Sciatic nerve (tissue), 2 donors: Measurements from ENCODE around the gene EPHA1. TPM values are rescaled to one million over a fixed set of nuclear protein-coding genes. Genes with fewer than 3 reads are reported as not detected.
A peak's percentile ranks its signal among the peaks of the same experiment; 100 is the strongest.

Source experiments
- ATAC-seq: fragments of 200-7000 bp; cut with Tn5 transposase; one replicate; pipeline ENCODE4 v1.9.1; 2020; ENCODE audit warnings: mild to moderate bottlenecking, moderate library complexity
- DNase-seq: peaks from one replicate; pipeline ENCODE4 v3.0.0-alpha.2; 2020; ENCODE audit warnings: low spot score
- intact Hi-C: fragments of 100-400 bp; cut with DNase I; formaldehyde crosslinking; loops from one replicate; pipeline ENCODE4 v1.14.2; 2022
- total RNA-seq: library from RNA; stranded (reverse); fragmentation: NEBNext Ultra II Directional; extraction: Animal tissue kit (Norgen Biotek cat#: 25700); gene quantifications from one replicate; pipeline ENCODE4 v1.2.1, GENCODE V29; 2021
- donor health status: DM: no; HTN: no; CAD: no.
- donor health status: DM: no; HTN: no; CAD: no.

Gene EPHA1
- total RNA-seq, 1 donor from 2014 or later, result 0.22 TPM

DNA sequence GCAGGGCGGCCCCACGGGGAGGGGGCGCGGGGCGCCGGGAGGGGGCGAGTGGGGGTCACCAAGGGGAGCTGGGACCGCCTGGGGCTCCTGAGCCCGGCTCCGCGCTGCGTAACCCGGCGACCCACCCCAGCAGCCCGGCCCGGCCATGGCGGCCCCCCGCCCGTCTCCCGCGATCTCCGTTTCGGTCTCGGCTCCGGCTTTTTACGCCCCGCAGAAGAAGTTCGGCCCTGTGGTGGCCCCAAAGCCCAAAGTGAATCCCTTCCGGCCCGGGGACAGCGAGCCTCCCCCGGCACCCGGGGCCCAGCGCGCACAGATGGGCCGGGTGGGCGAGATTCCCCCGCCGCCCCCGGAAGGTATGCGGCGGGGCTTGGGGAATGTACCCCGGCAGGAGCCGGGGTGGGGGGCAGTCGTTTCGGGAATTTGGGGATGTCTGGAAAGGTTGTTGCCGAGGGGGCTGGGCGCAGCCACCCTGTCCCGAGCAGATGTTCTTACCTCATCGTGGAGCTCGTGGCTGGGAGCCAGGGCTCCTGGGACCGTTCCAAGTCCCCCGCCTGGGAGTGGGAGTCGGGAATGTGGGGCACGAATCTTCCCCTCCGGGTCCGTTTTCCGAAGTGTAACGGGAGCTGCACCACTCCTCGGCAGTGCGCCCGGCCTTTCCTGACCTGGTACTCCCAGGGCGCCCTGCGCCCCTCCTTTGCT lies 27.1 kb downstream of the EPHA1 start:
- DNase-seq (peak; percentile 89), ATAC-seq (peak; percentile 8)
- intact Hi-C loops, result no loop called here

DNA sequence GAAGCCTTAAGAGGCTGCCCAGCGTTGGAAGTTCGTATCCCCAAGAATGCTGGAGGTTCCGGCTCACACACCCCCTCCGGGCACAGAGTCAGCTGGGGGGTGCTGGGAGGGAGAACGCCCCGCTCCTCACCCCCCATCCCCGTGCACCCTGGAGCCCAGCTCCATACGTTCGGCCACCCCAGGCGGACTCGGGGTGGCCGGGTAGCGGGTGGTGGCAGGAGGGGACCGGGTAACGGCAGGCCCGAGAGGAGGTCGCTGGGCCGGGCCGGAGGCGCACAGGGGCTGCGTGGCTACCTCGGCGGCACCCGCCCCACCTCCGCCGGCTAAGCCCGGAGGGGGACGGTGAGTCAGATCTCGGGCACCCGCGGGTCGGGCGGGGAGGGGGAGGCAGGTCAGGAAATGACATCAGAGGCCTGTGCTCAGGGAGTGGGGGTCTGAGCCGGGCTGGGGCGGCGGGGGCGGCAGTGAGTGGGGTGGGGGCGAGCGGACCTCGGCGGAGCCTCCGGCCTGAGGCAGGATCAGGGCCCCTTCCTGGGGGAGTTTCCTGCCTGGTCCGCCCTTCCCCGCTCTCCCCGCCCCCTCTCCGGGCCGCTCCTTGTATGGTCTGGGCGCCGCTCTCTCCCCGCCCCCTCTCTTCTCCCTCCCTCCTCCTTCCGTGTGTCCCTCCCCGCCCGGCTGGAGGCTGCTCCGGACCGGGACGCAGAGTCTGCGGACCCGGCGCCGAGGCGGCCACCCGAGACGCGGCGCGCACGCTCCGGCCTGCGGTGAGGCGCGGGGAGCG lies 27.8 kb downstream of the EPHA1 start, which contains the start of gene ZYX:
Gene ZYX, plus strand, starts transcription at position 700 of the 781 bp plus-strand sequence. CDS start 227 bp downstream, outside the sequence.
- peak; percentile 93 for ATAC-seq
- intact Hi-C loops, result no loop called here
- DNase-seq, result peak; percentile 98

DNA sequence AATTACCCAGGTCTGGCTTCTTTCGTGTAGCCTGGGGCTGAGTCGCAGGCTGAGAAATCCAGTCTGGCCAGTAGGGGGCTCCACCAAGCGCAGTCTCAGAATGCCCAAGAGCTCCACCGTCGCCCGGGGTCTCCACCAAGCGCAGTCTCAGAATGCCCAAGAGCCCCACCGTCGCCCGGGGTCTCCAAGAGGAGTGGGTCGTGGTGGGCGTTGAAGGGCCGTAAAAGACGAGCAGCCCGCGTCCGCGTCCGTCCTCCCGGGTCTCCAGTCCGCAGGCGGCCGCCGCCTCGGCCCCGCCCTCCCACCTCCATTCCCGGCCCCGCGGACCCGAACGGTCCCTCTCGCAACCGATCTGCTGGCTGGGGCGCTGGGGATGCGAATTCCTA lies 28.4 kb downstream of the EPHA1 start:
- intact Hi-C loops, result no loop called here
- ATAC-seq (peak; percentile 80), DNase-seq (peak; percentile 95)

DNA sequence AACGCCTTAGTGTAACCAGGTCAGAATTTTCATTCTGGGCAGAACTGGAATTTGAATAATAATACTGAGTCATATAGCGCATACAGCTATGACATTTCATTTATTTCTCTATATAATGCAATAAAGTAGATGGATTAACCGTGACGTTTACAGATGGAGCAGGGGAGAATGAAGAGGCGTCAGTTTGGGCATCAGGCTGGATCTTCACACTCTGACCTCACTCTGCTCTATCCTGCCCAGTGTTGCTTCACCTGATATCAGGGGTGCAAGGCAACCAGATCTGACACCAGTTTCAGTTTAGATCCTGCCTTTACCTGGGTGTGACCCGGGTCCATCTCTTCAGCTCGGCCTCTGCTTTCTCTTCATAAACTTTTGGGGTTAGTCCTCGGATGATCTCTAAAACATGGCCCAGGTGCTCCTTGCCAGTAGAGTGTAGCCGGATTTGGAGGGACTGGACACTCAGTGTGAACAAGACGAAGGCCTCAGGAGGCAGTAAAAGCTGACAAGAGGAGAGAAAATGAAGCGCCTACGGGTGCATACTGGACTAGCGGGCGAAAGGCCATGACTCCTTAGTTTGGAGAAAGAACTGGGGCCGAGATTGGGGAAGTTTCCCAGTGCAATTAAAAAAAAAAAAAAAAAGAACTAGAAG lies 28.9 kb downstream of the EPHA1 start:
- peak; percentile 1 for ATAC-seq
- intact Hi-C loops, result no loop called here
- DNase-seq, result no peak

DNA sequence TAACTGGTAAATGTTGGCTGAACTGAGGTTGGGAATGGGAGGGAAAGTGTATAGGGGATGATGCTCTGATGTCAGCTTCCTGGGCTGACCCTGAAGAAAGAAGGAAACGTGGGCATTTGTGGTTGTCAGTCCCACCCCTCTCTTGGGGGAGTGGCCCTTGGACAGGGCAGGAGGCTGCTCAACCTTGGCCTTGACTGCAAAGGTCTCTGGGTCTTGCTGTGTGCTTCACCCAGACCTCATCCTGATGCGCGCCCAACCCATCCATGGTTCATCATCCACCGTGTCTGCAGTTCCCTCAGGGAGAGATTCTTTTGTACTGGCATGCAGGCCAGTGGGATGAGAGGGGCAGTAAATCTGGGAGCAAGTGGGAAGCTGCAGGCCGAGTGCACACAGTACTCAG lies 32.3 kb downstream of the EPHA1 start:
- intact Hi-C loops, result no loop called here
- ATAC-seq, result no peak
- DNase-seq, result no peak

DNA sequence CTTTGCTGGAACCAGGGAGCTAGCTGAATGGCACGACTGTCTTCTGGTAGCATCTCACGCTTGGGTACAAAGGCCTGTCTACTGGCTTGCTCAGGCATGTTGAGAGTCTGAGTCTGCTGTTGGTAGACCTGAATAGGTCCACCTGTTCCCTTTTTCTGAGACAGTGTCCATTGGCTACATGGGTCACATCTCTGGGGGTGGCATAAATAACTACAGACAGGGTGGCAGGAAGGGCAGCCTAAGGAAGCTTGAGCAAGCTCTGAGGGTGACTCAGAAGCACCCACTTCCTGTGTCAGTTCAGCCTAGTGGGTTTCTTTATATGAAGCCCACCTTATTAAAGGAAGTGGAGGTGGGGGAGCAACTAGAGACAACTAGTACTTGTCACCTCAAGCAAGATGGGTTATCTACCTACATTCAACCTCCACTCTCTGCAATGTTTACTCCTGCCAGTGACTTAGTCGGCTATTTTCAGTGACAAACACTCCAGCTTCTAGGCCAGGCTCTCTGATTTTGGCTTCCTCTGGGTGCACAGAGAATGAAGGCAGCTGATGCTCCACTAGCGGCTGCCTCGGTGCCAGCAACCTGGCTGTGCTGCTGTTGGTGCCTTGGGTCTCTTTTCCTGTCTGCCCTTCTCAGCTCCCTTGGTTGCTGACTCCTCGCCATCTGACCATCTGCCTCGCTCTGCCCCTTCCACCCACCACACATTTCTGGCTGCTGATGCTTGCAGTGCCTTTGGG lies 33.2 kb downstream of the EPHA1 start:
- intact Hi-C loops, result no loop called here
- ATAC-seq (no peak), DNase-seq (no peak)

DNA sequence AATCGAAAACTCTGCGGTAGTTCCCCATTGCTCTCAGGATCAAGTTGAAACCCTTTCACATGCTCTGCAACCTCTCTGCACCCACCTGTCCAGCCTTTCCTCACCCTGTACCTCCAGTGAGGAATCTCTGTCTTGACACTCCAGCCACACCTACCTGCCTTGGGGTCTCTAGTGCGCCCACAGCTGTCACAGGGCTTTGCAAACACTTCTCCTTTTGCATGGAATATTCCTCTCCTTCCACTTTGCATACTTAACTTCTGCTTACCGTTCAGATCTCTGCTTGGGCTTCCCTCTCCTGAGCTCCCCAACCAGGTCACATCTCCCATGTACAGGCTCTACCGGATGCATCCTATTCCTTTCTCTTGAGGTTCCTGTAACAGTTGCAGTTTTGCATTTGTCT lies 34.1 kb downstream of the EPHA1 start:
- DNase-seq (no peak), ATAC-seq (no peak)
- intact Hi-C loops, result no loop called here

DNA sequence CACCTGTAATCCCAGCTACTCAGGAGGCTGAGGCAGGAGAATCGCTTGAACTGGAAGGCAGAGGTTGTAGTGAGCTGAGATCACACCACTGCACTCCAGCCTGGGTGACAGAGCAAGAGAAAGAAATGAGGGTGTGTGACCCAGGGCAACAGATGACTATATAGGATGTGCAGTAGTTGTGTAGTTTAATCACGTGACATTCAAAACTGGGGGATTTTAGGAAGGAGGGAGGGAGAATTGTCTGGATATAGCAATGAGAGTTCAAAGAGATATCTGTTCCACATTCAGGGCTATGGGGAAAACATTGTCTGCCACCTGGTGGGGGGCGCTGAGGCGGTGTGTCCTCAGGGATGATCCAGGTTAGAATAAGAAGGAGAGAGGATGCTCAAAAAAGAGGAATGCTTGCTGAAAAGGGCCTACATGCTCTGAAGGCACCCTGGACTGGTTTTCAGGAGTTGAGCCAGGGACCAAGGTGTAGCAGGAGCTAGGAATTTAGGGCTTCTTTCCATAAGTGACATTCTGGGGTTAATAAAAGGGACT lies 35.3 kb downstream of the EPHA1 start:
- intact Hi-C loops, result no loop called here
- no peak for DNase-seq

DNA sequence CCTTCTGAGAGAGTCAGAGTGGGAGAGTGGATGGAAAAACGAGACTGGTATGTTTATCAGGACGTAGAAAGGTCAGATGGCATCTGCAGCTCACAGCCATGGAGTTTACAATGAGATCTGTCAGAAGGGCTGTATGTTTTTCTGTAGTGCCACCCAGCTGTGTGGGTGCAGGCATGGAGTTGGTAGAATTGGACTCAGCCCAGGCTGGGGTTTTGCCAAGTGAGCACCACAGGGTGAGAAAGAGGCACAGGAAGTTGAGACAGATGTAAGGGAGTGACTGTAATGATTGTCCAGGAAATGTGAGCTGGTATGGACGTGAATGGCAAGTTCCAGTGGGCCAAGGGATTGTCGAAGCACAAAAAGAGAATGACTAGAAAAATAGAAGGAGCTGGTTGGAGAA lies 36.6 kb downstream of the EPHA1 start:
- ATAC-seq (peak; percentile 77), DNase-seq (peak; percentile 86)
- intact Hi-C loops, result no loop called here

More for the DNA sequence above, 35.3 kb downstream of the EPHA1 start:
- ATAC-seq, result no peak

DNA sequence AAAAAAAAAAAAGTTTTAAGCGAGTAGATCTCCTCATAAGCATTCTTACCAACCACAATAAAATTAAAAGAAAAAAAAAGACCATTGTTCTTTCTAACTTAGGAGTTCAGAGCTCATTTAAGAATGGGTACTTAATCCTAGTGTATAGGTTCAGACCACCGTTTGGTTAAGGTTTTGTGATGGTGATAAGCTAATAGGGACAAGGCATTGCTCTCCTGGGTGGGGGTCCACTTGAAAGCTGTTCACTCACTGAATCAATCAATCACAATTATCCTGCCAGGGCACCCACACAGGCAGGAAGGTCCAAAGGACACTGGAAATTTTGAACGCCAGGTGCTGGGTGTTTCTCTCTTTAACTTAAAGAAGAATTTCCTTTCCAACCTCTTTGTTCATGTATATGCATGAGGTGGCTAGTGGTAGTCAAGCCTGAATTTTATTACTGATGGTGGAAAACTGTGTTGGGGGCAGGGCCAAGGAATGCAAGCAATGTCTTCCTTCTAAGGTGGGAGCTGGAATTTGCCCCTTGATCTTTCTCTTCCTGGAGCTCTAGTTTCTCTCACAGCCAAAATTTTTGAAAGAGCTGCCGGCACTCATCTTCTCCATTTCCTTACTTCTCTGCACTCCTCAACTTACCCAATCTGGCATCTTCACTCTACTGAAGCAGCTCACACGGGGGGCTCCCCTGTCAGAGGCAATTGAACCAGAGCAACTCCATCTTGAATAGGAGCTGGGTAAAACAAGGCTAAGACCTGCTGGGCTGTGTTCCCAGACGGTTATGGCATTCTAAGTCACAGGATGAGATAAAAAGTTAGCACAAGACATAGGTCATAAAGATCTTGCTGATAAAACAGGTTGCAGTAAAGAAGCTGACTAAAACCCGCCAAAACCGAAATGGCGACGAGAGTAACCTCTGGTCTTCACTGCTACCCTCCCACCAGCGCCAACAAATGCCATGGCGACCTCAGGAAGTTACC lies 38.7 kb downstream of the EPHA1 start:
- DNase-seq (no peak), ATAC-seq (no peak)
- intact Hi-C loops, result no loop called here

DNA sequence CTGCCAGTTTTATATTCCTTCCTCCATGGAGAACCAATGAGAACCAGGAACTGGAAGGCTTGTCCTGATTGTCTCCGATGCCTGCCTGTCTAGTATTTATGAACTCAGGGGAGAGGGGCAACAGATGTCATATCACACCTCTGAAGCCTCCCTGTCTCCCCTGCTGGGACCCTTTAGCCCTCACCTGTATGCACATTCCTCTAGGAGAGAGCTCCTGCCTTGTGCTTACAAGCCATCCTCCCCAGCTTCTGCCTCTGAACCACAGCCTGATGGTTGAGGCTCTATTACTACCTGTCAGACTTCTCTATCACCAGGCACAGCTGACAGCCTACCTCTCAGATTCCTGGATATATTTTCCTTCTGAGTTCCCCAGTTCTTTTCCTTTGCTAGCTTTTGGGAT lies 40.3 kb downstream of the EPHA1 start:
- no peak for ATAC-seq
- intact Hi-C loops, result no loop called here
- no peak for DNase-seq

DNA sequence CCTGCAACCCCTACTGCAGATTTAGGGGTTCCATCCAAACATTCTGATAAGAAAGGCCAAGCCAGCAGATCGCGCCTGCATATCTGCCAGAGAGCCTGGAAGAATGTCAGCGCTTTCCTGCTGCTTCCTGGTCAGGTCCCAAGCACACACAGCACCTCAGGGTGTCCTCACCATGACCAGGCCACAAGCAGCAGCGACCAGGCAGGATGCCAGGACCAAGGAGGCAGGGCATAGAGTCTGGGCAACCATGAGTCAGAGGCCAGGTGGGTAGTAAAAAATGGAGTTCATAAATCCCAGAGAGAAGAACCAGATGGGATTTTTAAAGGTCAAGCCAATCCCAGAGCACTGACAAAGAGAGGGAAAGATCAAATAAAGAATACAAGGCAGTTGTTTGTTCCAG lies 40.7 kb downstream of the EPHA1 start:
- intact Hi-C loops, result no loop called here
- DNase-seq, result no peak
- no peak for ATAC-seq

DNA sequence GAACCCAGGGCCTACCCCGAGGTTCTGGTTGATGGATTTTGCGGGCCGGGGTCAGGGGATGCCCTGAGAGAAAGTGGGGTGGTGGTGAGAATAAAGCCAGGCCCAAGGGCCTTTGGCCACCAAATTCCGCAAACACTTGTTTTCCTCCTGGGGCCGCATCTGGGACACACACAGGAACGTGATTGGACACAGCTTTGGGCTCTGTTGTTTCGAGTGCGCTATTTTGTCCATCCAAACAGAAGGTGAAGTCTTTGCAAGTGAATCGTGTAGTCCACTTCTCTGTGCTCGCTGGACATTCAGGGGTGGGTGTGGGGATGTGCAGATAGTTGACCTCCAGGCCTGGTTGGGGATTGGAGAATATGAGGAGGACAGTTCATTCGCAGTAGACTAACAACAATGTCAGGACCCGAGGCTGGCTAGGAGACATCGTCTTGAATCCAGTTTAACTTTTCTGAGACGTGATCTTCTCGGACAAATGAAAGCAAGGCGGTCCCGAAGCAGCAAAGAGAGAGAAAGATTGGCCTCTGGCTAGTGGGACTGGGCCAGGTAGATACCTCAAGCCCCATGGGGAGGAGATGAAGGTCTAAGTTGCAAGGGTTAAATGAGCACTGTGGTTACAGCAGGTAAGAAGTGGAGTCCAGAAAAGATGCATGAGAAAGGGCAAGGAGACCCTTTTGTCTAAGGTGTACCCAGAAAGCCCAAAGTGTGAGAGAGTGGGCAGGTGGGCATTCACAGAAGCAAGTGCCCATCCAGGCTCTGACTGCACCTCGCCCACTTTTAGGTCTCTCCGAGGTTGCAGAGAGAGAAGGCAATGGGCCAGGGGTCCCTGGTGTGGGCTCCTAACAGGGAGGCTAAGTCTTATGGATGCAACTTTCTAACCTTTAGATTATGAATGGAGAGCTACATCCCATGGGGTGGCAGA lies 45.4 kb downstream of the EPHA1 start:
- intact Hi-C loops, result no loop called here
- DNase-seq (no peak), ATAC-seq (peak; percentile 11)

DNA sequence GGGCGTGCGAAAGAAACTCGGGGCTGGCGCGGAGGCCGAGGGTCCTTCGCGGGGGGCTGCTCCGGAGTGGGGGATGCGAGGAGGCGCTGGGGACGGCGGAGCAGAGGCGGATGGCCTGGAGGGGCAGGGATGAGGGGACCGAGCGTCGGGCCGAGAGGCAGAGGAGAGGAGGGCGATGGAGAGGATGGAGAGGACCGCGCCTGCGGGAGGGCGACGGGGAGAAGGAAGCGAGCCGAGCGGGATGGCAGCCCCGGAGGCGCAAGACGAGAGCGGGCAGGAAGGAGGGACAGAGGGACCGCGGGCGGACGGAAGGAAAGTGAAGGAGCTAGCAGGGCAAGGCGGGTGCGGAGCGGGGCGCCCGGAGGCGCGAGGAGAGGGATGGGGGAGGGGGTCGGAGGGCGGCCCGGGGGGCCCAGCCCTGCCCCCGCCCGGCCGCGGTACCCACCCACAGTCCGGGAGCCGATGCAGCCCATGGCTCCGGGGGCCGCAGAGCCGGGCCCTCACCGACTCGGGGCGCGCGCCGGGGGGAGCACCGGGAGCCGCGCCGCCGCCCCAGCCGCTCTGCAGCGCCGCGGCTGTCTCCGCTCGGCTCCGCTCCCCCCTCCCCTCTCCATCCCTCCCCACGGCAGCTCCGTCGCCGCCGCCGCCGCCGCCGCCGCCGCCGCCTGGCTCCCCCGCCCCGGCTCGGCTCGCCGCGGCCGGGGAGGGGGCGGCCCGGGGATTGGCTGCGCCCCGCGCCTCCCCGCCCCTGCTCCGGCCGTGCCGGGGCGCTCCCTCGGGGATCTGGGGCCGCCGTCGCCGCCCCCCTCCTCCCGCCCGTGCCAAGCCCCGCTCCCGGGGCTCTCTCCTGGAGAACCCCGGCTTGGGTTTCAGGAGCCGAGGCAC lies 46.3 kb downstream of the EPHA1 start, which contains the start of gene FAM131B:
Gene FAM131B, minus strand, starts transcription at position 583 of the 885 bp plus-strand sequence. Its CDS starts 110 bp downstream, at position 473.
- DNase-seq, result no peak
- ATAC-seq, result peak; percentile 54
- intact Hi-C loops, result no loop called here

DNA sequence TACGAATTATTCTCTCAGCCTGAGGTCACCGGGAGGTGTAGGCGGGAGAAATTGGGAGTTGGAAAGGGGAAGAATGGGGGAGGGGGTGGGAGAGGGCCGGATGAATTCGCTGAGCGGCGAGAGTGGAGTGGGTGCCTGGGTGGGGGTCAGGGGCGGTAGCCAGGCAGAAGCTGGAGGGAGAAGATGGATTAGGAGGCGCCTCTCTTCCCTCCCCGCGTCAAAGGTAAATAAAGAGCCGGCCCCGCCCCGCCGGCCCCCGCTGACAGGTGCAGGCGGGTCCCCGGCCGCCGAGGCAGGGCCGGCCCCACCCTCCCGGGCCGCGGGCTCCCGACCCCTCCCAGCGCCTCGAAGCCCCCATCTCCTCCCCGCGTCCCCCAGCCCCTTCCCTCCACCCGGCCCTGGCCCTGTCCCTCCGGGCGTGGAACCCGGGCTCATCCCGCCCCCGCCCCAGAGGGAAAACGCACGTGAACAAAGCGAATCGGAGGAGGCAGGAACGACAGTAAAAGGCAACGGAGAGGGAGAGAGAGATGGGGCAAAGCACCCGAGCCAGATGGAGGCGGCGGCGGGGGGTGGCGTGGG lies 47.0 kb downstream of the EPHA1 start:
- ATAC-seq, result no peak
- no peak for DNase-seq
- intact Hi-C loops, result no loop called here
